NT2/D1 (cell line): ENCODE results near the gene EPX.

Source experiments
- DNase-seq: peaks from one replicate; pipeline ENCODE4 v3.0.0-alpha.2; 2011; ENCODE audit warnings: low read depth, low spot score
- H3K27me3 ChIP-seq: 2 replicates; pipeline ENCODE4 v1.6.0; 2011; ENCODE audit warnings: mild to moderate bottlenecking; ENCODE audit not compliant: insufficient read length, insufficient read depth
- H3K36me3 ChIP-seq: 2 replicates; pipeline ENCODE4 v1.6.1; 2011; ENCODE audit warnings: mild to moderate bottlenecking, low read length, mixed read lengths; ENCODE audit not compliant: insufficient read depth, insufficient read length
- H3K4me1 ChIP-seq: 2 replicates; pipeline ENCODE4 v1.5.1; 2011; ENCODE audit not compliant: insufficient read depth, insufficient read length
- H3K4me3 ChIP-seq: 2 replicates; pipeline ENCODE4 v1.5.1; 2011; ENCODE audit warnings: low read depth; ENCODE audit not compliant: insufficient read length
- H3K9ac ChIP-seq: 2 replicates; pipeline ENCODE4 v1.6.0; 2011; ENCODE audit warnings: low read depth; ENCODE audit not compliant: insufficient read length
- H3K9me3 ChIP-seq: 2 replicates; pipeline ENCODE4 v1.5.1; 2011; ENCODE audit warnings: mild to moderate bottlenecking, low read length; ENCODE audit not compliant: insufficient read depth
- SUZ12 ChIP-seq: IDR thresholded peaks from 2 replicates; pipeline ENCODE4 v1.6.1; 2011; ENCODE audit not compliant: insufficient read length, insufficient read depth; ENCODE audit errors: extremely low read depth
- YY1 ChIP-seq: IDR thresholded peaks from 2 replicates; pipeline ENCODE4 v1.6.1; 2011; ENCODE audit not compliant: insufficient read length, insufficient read depth
- ZNF274 ChIP-seq: IDR thresholded peaks from 2 replicates; pipeline ENCODE4 v1.6.1; 2011; ENCODE audit warnings: mild to moderate bottlenecking, low read depth, low read length

EPX gene

GRCh38 chr17:58236394-58236793 is 43.9 kb downstream of the EPX start:
- no peak for DNase-seq
- peaks cover 8% of the 10 kb centered on the region for H3K27me3 ChIP-seq
- H3K4me3 ChIP-seq, result no peak overlapping the region
- no peaks in the 10 kb centered on the region for H3K9me3 ChIP-seq
- H3K4me1 ChIP-seq, result no peaks in the 10 kb centered on the region
- TF ChIP-seq YY1 (no peak), ZNF274 (no peak), SUZ12 (no peak)
- H3K36me3 ChIP-seq, result no peaks in the 10 kb centered on the region
- H3K9ac ChIP-seq, result no peak overlapping the region

- Histone ChIP-seq H3K9me3 (no peaks in the 10 kb centered on the region), H3K36me3 (no peaks in the 10 kb centered on the region), H3K9ac (no peak within 1 kb of the TSS), H3K4me1 (no peaks in the 10 kb centered on the region), H3K27me3 (peaks cover 8% of the 10 kb centered on the region), H3K4me3 (no peak within 1 kb of the TSS)
- TF ChIP-seq YY1 (no peak), SUZ12 (no peak), ZNF274 (no peak)
- DNase-seq, result no peak
Measured at GRCh38 chr17:58238147-58238634, 45.7 kb downstream of the EPX start, which contains the start of gene LPO. Gene LPO, plus strand, starts transcription at chr17:58238584. Its CDS starts 4,396 bp downstream, at chr17:58242980.

GRCh38 chr17:58239987-58240386 is 47.5 kb downstream of the EPX start:
- Histone ChIP-seq H3K9me3 (no peaks in the 10 kb centered on the region), H3K27me3 (peaks cover 11% of the 10 kb centered on the region), H3K4me3 (no peak overlapping the region), H3K4me1 (no peaks in the 10 kb centered on the region), H3K36me3 (no peaks in the 10 kb centered on the region), H3K9ac (no peak overlapping the region)
- TF ChIP-seq ZNF274 (no peak), SUZ12 (no peak), YY1 (no peak)
- DNase-seq, result no peak

- DNase-seq, result no peak
- Histone ChIP-seq H3K9ac (no peak overlapping the region), H3K4me3 (no peak overlapping the region), H3K36me3 (no peaks in the 10 kb centered on the region), H3K9me3 (no peaks in the 10 kb centered on the region), H3K4me1 (peaks cover 8% of the 10 kb centered on the region), H3K27me3 (peaks cover 14% of the 10 kb centered on the region)
- TF ChIP-seq YY1 (no peak), SUZ12 (no peak), ZNF274 (no peak)
Measured at GRCh38 chr17:58242171-58242784, 49.8 kb downstream of the EPX start.

- no peak overlapping the region for H3K9ac ChIP-seq
- TF ChIP-seq SUZ12 (no peak), YY1 (no peak), ZNF274 (no peak)
Measured at GRCh38 chr17:58244963-58245362, 52.4 kb downstream of the EPX start.

GRCh38 chr17:58245428-58246103 is 53.0 kb downstream of the EPX start:
- Histone ChIP-seq H3K9ac (no peak overlapping the region), H3K27me3 (peaks cover 39% of the 10 kb centered on the region), H3K4me1 (peaks cover 12% of the 10 kb centered on the region), H3K9me3 (peaks cover 9% of the 10 kb centered on the region; the same call in 1 of the 2 replicates), H3K36me3 (no peaks in the 10 kb centered on the region), H3K4me3 (no peak overlapping the region)
- TF ChIP-seq YY1 (no peak), ZNF274 (no peak), SUZ12 (no peak)
- no peak for DNase-seq

More at GRCh38 chr17:58244963-58245362, 52.4 kb downstream of the EPX start:
- Histone ChIP-seq H3K36me3 (no peaks in the 10 kb centered on the region), H3K9me3 (peaks cover 3% of the 10 kb centered on the region; the same call in 1 of the 2 replicates), H3K4me3 (no peak overlapping the region), H3K27me3 (peaks cover 33% of the 10 kb centered on the region), H3K4me1 (peaks cover 12% of the 10 kb centered on the region)
- DNase-seq, result no peak

GRCh38 chr17:58246104-58246740 is 53.7 kb downstream of the EPX start:
- TF ChIP-seq ZNF274 (no peak), SUZ12 (no peak), YY1 (no peak)
- peaks cover 11% of the 10 kb centered on the region; the same call in 1 of the 2 replicates for H3K9me3 ChIP-seq

More at GRCh38 chr17:58246104-58246740, 53.7 kb downstream of the EPX start:
- DNase-seq, result no peak
- Histone ChIP-seq H3K4me3 (no peak overlapping the region), H3K27me3 (peaks cover 44% of the 10 kb centered on the region), H3K9ac (no peak overlapping the region), H3K36me3 (no peaks in the 10 kb centered on the region), H3K4me1 (peaks cover 12% of the 10 kb centered on the region)
